ENCODE results near the gene AHCYL1. TPM values are rescaled to one million over a fixed set of nuclear protein-coding genes. Genes with fewer than 3 reads are reported as not detected.

Gene AHCYL1
- total RNA-seq, 6 donors from 2014 or later, result 41.9 to 89.6 (median 76.1) TPM

DNA sequence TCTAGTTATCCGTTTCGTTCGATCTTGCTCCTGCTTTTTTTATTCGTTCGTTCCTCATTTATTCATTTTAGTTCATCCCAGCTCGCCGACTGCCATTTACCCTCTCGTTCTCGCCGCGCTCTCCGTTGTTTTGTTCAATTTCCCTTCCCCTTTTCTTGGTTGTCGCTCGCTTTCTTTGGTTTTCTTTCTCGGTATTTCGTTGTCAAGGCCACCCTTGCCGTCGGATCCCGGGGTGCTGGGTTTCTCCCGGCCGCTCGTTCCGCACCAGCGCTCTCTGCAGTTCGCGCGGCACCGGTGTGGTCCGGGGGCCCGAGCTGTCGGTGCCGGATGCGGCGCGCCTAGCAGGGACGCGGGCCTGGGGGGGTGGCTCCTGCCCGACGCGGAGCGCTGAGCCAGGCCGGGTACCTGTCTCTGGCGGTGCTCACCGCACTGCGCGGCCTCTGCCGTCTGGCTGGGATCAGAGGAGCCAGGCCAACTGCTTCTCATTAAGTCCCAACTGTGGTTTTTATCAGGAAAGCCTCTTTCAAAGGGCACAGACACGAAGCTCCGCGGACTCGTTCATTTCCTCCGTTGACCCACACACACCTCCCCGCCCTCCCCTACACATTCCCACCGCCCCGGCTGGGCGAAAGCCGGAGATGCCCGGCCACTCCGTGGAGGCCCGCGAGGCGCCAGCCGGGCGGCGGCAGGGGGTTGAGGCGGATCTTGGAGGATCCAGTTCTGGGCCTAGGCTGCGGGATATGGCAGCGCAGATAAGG lies 84.3 kb downstream of the AHCYL1 start:
- peaks cover 2 to 54% (median 37%) of the 10 kb centered on the region in 4 donors for H3K27me3 ChIP-seq
- ATAC-seq (ENCODE audit: low FRiP score in 2 of 2) (peak in 1 of 2 donors; percentile 34), DNase-seq (peak in 1 of 2 donors; percentile 85)
- no peaks in the 10 kb centered on the region for H3K36me3 ChIP-seq
- peak overlapping the region in 1 of 4 donors; percentile 20 for H3K4me3 ChIP-seq
- H3K9me3 ChIP-seq, result no peaks in the 10 kb centered on the region
- TF ChIP-seq CTCF (IDR thresholded peaks at IDR 0.05) (no peak), POLR2AphosphoS5 (IDR thresholded peaks at IDR 0.05) (peak in 1 of 2 donors; percentile 44)
- WGBS, 2 donors, result 8 to 13% methylated on average over 50 to 66 of the region's 68 CpGs
- peaks cover 29 to 36% (median 31%) of the 10 kb centered on the region in 4 donors for H3K4me1 ChIP-seq
- H3K27ac ChIP-seq, result no peak overlapping the region

- DNase-seq (peak in 1 of 2 donors; percentile 83), ATAC-seq (ENCODE audit: low FRiP score in 2 of 2) (peak in 1 of 2 donors; percentile 23)
- Histone ChIP-seq H3K27ac (no peak overlapping the region), H3K9me3 (no peaks in the 10 kb centered on the region), H3K27me3 (peaks cover 2 to 54% (median 37%) of the 10 kb centered on the region in 4 donors), H3K36me3 (no peaks in the 10 kb centered on the region), H3K4me3 (peak overlapping the region in 2 of 4 donors; percentile 17 to 24), H3K4me1 (peaks cover 29 to 36% (median 31%) of the 10 kb centered on the region in 4 donors)
- TF ChIP-seq CTCF (IDR thresholded peaks at IDR 0.05) (peak in 1 of 6 experiments; percentile 4), POLR2AphosphoS5 (IDR thresholded peaks at IDR 0.05) (no peak)
- 17 to 20% methylated on average over 18 to 64 of the region's 64 CpGs for WGBS, 2 donors
These were observed 85.1 kb downstream of the AHCYL1 start for GRCh38 chr1:110069404-110070281.

GRCh38 chr1:110070282-110070669 lies 85.7 kb downstream of the AHCYL1 start:
- Histone ChIP-seq H3K27me3 (peaks cover 2 to 54% (median 37%) of the 10 kb centered on the region in 4 donors), H3K27ac (no peak overlapping the region), H3K4me3 (peak overlapping the region in 2 of 4 donors; percentile 17 to 24), H3K36me3 (no peaks in the 10 kb centered on the region), H3K9me3 (no peaks in the 10 kb centered on the region), H3K4me1 (peaks cover 29 to 36% (median 31%) of the 10 kb centered on the region in 4 donors)
- TF ChIP-seq CTCF (IDR thresholded peaks at IDR 0.05) (no peak), EP300 (IDR thresholded peaks at IDR 0.05) (no peak), POLR2A (IDR thresholded peaks at IDR 0.05) (no peak), POLR2AphosphoS5 (IDR thresholded peaks at IDR 0.05) (no peak)
- WGBS, 2 donors, result 7 to 11% methylated on average over 18 to 43 of the region's 52 CpGs
- no peak for ATAC-seq (ENCODE audit: low FRiP score in 2 of 2)
- peak in 1 of 2 donors; percentile 85 for DNase-seq

GRCh38 chr1:110070671-110071242 lies 86.2 kb downstream of the AHCYL1 start, which contains the start of gene ALX3:
Gene ALX3 (minus strand): TSS chr1:110070672. CDS start chr1:110070612, 60 bp downstream.
- Histone ChIP-seq H3K36me3 (no peaks in the 10 kb centered on the region), H3K27ac (no peak within 1 kb of the TSS), H3K9me3 (no peaks in the 10 kb centered on the region), H3K4me3 (peak within 1 kb of the TSS in 2 of 4 donors; percentile 17 to 24), H3K4me1 (peaks cover 29 to 36% (median 31%) of the 10 kb centered on the region in 4 donors), H3K27me3 (peaks cover 2 to 54% (median 37%) of the 10 kb centered on the region in 4 donors)
- DNase-seq (no peak), ATAC-seq (ENCODE audit: low FRiP score in 2 of 2) (no peak)
- WGBS, 2 donors, result 22% methylated on average over 9 of the region's 27 CpGs; no CpG with 5 or more reads in 1 of the 2 donors
- TF ChIP-seq POLR2A (IDR thresholded peaks at IDR 0.05) (no peak), EP300 (IDR thresholded peaks at IDR 0.05) (no peak), POLR2AphosphoS5 (IDR thresholded peaks at IDR 0.05) (no peak), CTCF (IDR thresholded peaks at IDR 0.05) (no peak)

Other genes with a start within 250 kb of the AHCYL1 start
- 10 to 100 TPM in 3 of 6 donors, 1 to 10 TPM in 3; 4.9 to 23.3 (median 11.2) TPM for gene GSTM3, start 243.7 kb upstream of the AHCYL1 start, total RNA-seq
- under 1 TPM in 1 of 6 donors, not detected in 5; 0.20 TPM for gene EPS8L3, start 220.8 kb upstream of the AHCYL1 start, total RNA-seq
- gene CSF1, start 73.9 kb upstream of the AHCYL1 start, total RNA-seq, result 100 to 1,000 TPM in 1 of 6 donors, 10 to 100 TPM in 5; 19.4 to 106 (median 36.5) TPM
- 10 to 100 TPM; 29.2 to 62.9 (median 34.3) TPM for gene STRIP1, start 49.9 kb downstream of the AHCYL1 start, total RNA-seq
- under 1 TPM in 1 of 6 donors, not detected in 5; 0.24 TPM for gene ALX3, start 85.9 kb downstream of the AHCYL1 start, total RNA-seq
- not detected for gene UBL4B, start 127.7 kb downstream of the AHCYL1 start, total RNA-seq
- under 1 TPM in 1 of 6 donors, not detected in 5; 0.07 TPM for gene SLC6A17, start 165.7 kb downstream of the AHCYL1 start, total RNA-seq
- 10 to 100 TPM in 1 of 6 donors, 1 to 10 TPM in 5; 2.5 to 11.9 (median 4.4) TPM for gene KCNC4, start 225.5 kb downstream of the AHCYL1 start, total RNA-seq